Measurements from ENCODE around the gene ATAD3B. TPM values are rescaled to one million over a fixed set of nuclear protein-coding genes. Genes with fewer than 3 reads are reported as not detected.

Gene ATAD3B
- total RNA-seq, 1 experiment from 2014 or later: 104 TPM

DNA sequence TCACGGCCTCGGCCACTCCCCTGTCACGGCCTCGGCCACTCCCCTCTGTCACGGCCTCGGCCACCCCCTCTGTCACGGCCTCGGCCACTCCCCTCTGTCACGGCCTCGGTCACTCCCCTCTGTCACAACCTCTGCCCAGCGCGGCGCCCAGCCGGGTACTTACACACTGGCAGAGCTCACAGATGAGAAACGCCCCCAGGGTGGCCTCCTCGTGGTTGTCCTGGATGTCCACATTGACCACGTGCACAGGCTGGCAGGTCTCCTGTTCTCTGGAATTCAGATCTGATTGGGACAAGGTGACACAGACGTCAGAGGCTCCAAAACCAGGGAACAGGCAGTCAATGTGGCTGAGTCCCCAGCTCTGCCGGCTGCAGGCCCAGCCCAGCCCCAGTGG lies 72.1 kb downstream of the ATAD3B start:
- TF ChIP-seq, protein P1, sequence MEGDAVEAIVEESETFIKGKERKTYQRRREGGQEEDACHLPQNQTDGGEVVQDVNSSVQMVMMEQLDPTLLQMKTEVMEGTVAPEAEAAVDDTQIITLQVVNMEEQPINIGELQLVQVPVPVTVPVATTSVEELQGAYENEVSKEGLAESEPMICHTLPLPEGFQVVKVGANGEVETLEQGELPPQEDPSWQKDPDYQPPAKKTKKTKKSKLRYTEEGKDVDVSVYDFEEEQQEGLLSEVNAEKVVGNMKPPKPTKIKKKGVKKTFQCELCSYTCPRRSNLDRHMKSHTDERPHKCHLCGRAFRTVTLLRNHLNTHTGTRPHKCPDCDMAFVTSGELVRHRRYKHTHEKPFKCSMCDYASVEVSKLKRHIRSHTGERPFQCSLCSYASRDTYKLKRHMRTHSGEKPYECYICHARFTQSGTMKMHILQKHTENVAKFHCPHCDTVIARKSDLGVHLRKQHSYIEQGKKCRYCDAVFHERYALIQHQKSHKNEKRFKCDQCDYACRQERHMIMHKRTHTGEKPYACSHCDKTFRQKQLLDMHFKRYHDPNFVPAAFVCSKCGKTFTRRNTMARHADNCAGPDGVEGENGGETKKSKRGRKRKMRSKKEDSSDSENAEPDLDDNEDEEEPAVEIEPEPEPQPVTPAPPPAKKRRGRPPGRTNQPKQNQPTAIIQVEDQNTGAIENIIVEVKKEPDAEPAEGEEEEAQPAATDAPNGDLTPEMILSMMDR (IDR thresholded peaks at IDR 0.05): no peak
- TF ChIP-seq TCF7L2 (IDR thresholded peaks at IDR 0.05; ENCODE audit: low read depth, low read length) (no peak), POLR2AphosphoS5 (IDR thresholded peaks at IDR 0.05; ENCODE audit: low read depth, low read length) (no peak)
- TF ChIP-seq, protein P2, sequence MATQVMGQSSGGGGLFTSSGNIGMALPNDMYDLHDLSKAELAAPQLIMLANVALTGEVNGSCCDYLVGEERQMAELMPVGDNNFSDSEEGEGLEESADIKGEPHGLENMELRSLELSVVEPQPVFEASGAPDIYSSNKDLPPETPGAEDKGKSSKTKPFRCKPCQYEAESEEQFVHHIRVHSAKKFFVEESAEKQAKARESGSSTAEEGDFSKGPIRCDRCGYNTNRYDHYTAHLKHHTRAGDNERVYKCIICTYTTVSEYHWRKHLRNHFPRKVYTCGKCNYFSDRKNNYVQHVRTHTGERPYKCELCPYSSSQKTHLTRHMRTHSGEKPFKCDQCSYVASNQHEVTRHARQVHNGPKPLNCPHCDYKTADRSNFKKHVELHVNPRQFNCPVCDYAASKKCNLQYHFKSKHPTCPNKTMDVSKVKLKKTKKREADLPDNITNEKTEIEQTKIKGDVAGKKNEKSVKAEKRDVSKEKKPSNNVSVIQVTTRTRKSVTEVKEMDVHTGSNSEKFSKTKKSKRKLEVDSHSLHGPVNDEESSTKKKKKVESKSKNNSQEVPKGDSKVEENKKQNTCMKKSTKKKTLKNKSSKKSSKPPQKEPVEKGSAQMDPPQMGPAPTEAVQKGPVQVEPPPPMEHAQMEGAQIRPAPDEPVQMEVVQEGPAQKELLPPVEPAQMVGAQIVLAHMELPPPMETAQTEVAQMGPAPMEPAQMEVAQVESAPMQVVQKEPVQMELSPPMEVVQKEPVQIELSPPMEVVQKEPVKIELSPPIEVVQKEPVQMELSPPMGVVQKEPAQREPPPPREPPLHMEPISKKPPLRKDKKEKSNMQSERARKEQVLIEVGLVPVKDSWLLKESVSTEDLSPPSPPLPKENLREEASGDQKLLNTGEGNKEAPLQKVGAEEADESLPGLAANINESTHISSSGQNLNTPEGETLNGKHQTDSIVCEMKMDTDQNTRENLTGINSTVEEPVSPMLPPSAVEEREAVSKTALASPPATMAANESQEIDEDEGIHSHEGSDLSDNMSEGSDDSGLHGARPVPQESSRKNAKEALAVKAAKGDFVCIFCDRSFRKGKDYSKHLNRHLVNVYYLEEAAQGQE (IDR thresholded peaks at IDR 0.05; ENCODE audit: insufficient read depth in 1 of 2, low read depth in 2 of 2, low read length in 1 of 2): no peak
- BruUV-seq (replicated peaks): no TSS peak
- in situ Hi-C loops (cut with HindIII; ENCODE audit: low pct_unique_long_range_greater_than_20kb, low sequenced_read_pairs) (no loop called here), intact Hi-C loops (cut with micrococcal nuclease; ENCODE audit: unreplicated experiment) (no loop called here)
- no peaks in the 10 kb centered on the region for H3K9me3 ChIP-seq (ENCODE audit: control insufficient read depth, insufficient read depth, low read depth, low read length)
- CTCF ChIA-PET: no interaction called here
- H3K4me1 ChIP-seq (ENCODE audit: control insufficient read depth, insufficient read depth, low read length): no peaks in the 10 kb centered on the region
- POLR2A ChIA-PET: no interaction called here
- no peak overlapping the region for H3K27ac ChIP-seq (ENCODE audit: low read length)
- no peaks in the 10 kb centered on the region; the same call in none of the 2 replicates for H3K36me3 ChIP-seq (ENCODE audit: control insufficient read depth, insufficient read depth, low read length)
- H3K27me3 ChIP-seq (ENCODE audit: control insufficient read depth, insufficient read depth, low read length): no peaks in the 10 kb centered on the region
- no peak overlapping the region for H3K4me3 ChIP-seq (ENCODE audit: low read depth in 2 of 2, low read length in 2 of 2)
- ATAC-seq (0 out of 2 replicates have a peak, but pooled peaks have one; percentile 10), DNase-seq (ENCODE audit: low read depth, low spot score) (no peak)

DNA sequence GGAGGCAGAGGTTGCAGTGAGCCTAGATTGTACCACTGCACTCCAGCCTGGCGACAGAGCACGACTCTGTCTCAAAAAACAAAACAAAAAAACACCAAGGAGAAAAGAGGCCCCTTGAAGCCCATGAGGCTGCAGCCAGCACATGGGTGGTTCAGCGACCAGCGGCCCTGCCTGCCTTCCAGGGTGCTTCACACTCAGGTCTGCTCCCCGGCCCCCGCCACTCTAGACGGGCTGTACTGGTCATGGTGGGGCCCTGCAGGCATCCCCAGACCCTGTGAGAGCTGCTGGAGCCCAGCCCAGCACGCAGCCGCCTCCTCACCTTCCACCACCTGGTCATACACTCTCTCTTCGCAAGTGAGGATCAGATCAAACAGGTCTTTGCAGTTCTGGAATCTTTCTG lies 73.0 kb downstream of the ATAD3B start:
- CTCF ChIA-PET: no interaction called here
- Histone ChIP-seq H3K27ac (ENCODE audit: low read length) (no peak overlapping the region), H3K27me3 (ENCODE audit: control insufficient read depth, insufficient read depth, low read length) (no peaks in the 10 kb centered on the region), H3K9me3 (ENCODE audit: control insufficient read depth, insufficient read depth, low read depth, low read length) (no peaks in the 10 kb centered on the region), H3K4me3 (ENCODE audit: low read depth in 2 of 2, low read length in 2 of 2) (no peak overlapping the region), H3K36me3 (ENCODE audit: control insufficient read depth, insufficient read depth, low read length) (no peaks in the 10 kb centered on the region; the same call in none of the 2 replicates), H3K4me1 (ENCODE audit: control insufficient read depth, insufficient read depth, low read length) (no peaks in the 10 kb centered on the region)
- intact Hi-C loops (cut with micrococcal nuclease; ENCODE audit: unreplicated experiment): no loop called here
- no TSS peak for BruUV-seq (replicated peaks)
- POLR2A ChIA-PET: no interaction called here
- DNase-seq (ENCODE audit: low read depth, low spot score) (no peak), ATAC-seq (no peak)
- in situ Hi-C loops (cut with HindIII; ENCODE audit: low pct_unique_long_range_greater_than_20kb, low sequenced_read_pairs): no loop called here
- TF ChIP-seq, protein P1 (IDR thresholded peaks at IDR 0.05): no peak
- TF ChIP-seq, protein P2 (IDR thresholded peaks at IDR 0.05; ENCODE audit: insufficient read depth in 1 of 2, low read depth in 2 of 2, low read length in 1 of 2): no peak
- TF ChIP-seq TCF7L2 (IDR thresholded peaks at IDR 0.05; ENCODE audit: low read depth, low read length): no peak
- TF ChIP-seq POLR2AphosphoS5 (IDR thresholded peaks at IDR 0.05; ENCODE audit: low read depth, low read length): no peak
- TF ChIP-seq SIN3A (IDR thresholded peaks at IDR 0.05; ENCODE audit: borderline replicate concordance, insufficient read depth, low read depth, low read length): no peak

Other genes with a start within 250 kb of the ATAD3B start
- 335 TPM for gene SDF4, start 239.8 kb upstream of the ATAD3B start, total RNA-seq (2021; ENCODE audit: unreplicated experiment)
- 46.4 TPM for gene B3GALT6, start 239.5 kb upstream of the ATAD3B start, total RNA-seq (2021; ENCODE audit: unreplicated experiment)
- 41.4 TPM for gene C1QTNF12, start 225.0 kb upstream of the ATAD3B start, total RNA-seq (2021; ENCODE audit: unreplicated experiment)
- 101 TPM for gene UBE2J2, start 197.9 kb upstream of the ATAD3B start, total RNA-seq (2021; ENCODE audit: unreplicated experiment)
- gene SCNN1D, start 191.3 kb upstream of the ATAD3B start, total RNA-seq (2021; ENCODE audit: unreplicated experiment): 9.8 TPM
- 30.7 TPM for gene ACAP3, start 163.8 kb upstream of the ATAD3B start, total RNA-seq (2021; ENCODE audit: unreplicated experiment)
- gene PUSL1, start 163.2 kb upstream of the ATAD3B start, total RNA-seq (2021; ENCODE audit: unreplicated experiment): 46.9 TPM
- gene INTS11, start 147.1 kb upstream of the ATAD3B start, total RNA-seq (2021; ENCODE audit: unreplicated experiment): 114 TPM
- gene CPTP, start 147.0 kb upstream of the ATAD3B start, total RNA-seq (2021; ENCODE audit: unreplicated experiment): 52.2 TPM
- gene TAS1R3, start 140.5 kb upstream of the ATAD3B start, total RNA-seq (2021; ENCODE audit: unreplicated experiment): 0.31 TPM
- gene DVL1, start 122.3 kb upstream of the ATAD3B start, total RNA-seq (2021; ENCODE audit: unreplicated experiment): 144 TPM
- 96.0 TPM for gene MXRA8, start 113.2 kb upstream of the ATAD3B start, total RNA-seq (2021; ENCODE audit: unreplicated experiment)
- gene AURKAIP1, start 96.6 kb upstream of the ATAD3B start, total RNA-seq (2021; ENCODE audit: unreplicated experiment): 335 TPM
- gene CCNL2, start 72.4 kb upstream of the ATAD3B start, total RNA-seq (2021; ENCODE audit: unreplicated experiment): 297 TPM
- gene MRPL20, start 64.5 kb upstream of the ATAD3B start, total RNA-seq (2021; ENCODE audit: unreplicated experiment): 196 TPM
- 1.9 TPM for gene ANKRD65, start 50.5 kb upstream of the ATAD3B start, total RNA-seq (2021; ENCODE audit: unreplicated experiment)
- gene VWA1, start 36.1 kb upstream of the ATAD3B start, total RNA-seq (2021; ENCODE audit: unreplicated experiment): 858 TPM
- gene ATAD3C, start 22.1 kb upstream of the ATAD3B start, total RNA-seq (2021; ENCODE audit: unreplicated experiment): 10.6 TPM
- gene ATAD3A, start 40.4 kb downstream of the ATAD3B start, total RNA-seq (2021; ENCODE audit: unreplicated experiment): 57.5 TPM
- gene TMEM240, start 68.9 kb downstream of the ATAD3B start, total RNA-seq (2021; ENCODE audit: unreplicated experiment): 4.1 TPM
- 217 TPM for gene SSU72, start 103.1 kb downstream of the ATAD3B start, total RNA-seq (2021; ENCODE audit: unreplicated experiment)
- gene FNDC10, start 128.4 kb downstream of the ATAD3B start, total RNA-seq (2021; ENCODE audit: unreplicated experiment): 16.2 TPM
- 74.5 TPM for gene MIB2, start 143.7 kb downstream of the ATAD3B start, total RNA-seq (2021; ENCODE audit: unreplicated experiment)
- 5.0 TPM for gene MMP23B, start 160.4 kb downstream of the ATAD3B start, total RNA-seq (2021; ENCODE audit: unreplicated experiment)
- 36.5 TPM for gene CDK11B, start 187.2 kb downstream of the ATAD3B start, total RNA-seq (2021; ENCODE audit: unreplicated experiment)
- 75.7 TPM for gene SLC35E2B, start 221.0 kb downstream of the ATAD3B start, total RNA-seq (2021; ENCODE audit: unreplicated experiment)

All from Panc1 (cell line).